Epithelial cell of proximal tubule (primary cell): ENCODE results near the gene CHPF. TPM values are rescaled to one million over a fixed set of nuclear protein-coding genes. Genes with fewer than 3 reads are reported as not detected.

Experiments
- DNase-seq: peaks from one replicate; pipeline ENCODE4 v3.0.0-alpha.2; 2011; ENCODE audit warnings: low read depth
- H3K4me3 ChIP-seq: 2 replicates; pipeline ENCODE4 v1.5.1; 2011; ENCODE audit warnings: low read depth, mild to moderate bottlenecking, low read length
- CTCF ChIP-seq: conservative IDR thresholded peaks from 2 replicates; pipeline ENCODE4 v1.5.1; 2012; ENCODE audit warnings: low read depth, mild to moderate bottlenecking, low read length
- total RNA-seq: library from RNA; depleted of rRNA; stranded (reverse); fragments of >200 nt; gene quantifications from 2 replicates; pipeline ENCODE4 v1.2.3, GENCODE V29; 2015

CHPF gene
- total RNA-seq, 1 donor from 2014 or later: 122 TPM

GRCh38 chr2:219522111-219523030, 21.2 kb downstream of the CHPF start:
- no peak for TF ChIP-seq CTCF
- DNase-seq: no peak
- peak overlapping the region; percentile 40 for H3K4me3 ChIP-seq

- peak; percentile 73 for TF ChIP-seq CTCF
- no peak overlapping the region for H3K4me3 ChIP-seq
- no peak for DNase-seq
These were observed 22.3 kb downstream of the CHPF start for GRCh38 chr2:219521066-219521880.

- TF ChIP-seq CTCF: no peak
- no peak overlapping the region for H3K4me3 ChIP-seq
- DNase-seq: no peak
These were observed 23.5 kb downstream of the CHPF start for GRCh38 chr2:219520079-219520478.

GRCh38 chr2:219519526-219519916, 24.1 kb downstream of the CHPF start:
- TF ChIP-seq CTCF: no peak
- DNase-seq: no peak
- H3K4me3 ChIP-seq: no peak overlapping the region

- H3K4me3 ChIP-seq: no peak overlapping the region
- TF ChIP-seq CTCF: no peak
- DNase-seq: no peak
These were observed 25.4 kb downstream of the CHPF start for GRCh38 chr2:219517954-219518778.

GRCh38 chr2:219516888-219517287, 26.7 kb downstream of the CHPF start:
- no peak overlapping the region for H3K4me3 ChIP-seq
- no peak for TF ChIP-seq CTCF
- no peak for DNase-seq
